Common myeloid progenitor, CD34-positive (primary cell): ENCODE measurements around the gene KCNIP4.

Source experiments
- CTCF ChIA-PET: fragments of 350-600 bp; sonication (Branson Sonifier 250); formaldehyde crosslinking; loops from one replicate; lab custom pipeline; 2021; ENCODE audit warnings: antibody characterized with exemption; lab: Charles Lee
- POLR2A ChIA-PET: fragments of 350-600 bp; sonication (Branson Sonifier 250); formaldehyde crosslinking; loops from one replicate; lab custom pipeline; 2021; ENCODE audit warnings: antibody characterized with exemption; lab: Charles Lee
- DNase-seq, 3 donors: peaks; one replicate each; pipeline versions ENCODE4 v3.0.0 to v3.0.0-alpha.2; 2013
- H3K27ac ChIP-seq, 2 experiments: 1 replicate in 1 of 2; 2 replicates in 1 of 2; pipeline ENCODE4 v1.7.0; 2013; ENCODE audit warnings: inconsistent platforms in 2 of 2, low read length in 2 of 2, mild to moderate bottlenecking in 2 of 2, low read depth in 1 of 2, moderate library complexity in 1 of 2; ENCODE audit not compliant: severe bottlenecking in 2 of 2, insufficient read depth in 1 of 2, poor library complexity in 1 of 2
- H3K27me3 ChIP-seq, 5 experiments: replicated peaks in 2 of 5; 1 replicate in 3 of 5; 2 replicates in 2 of 5; pipeline versions ENCODE4 v1.6.1 to v1.7.0; 2013; ENCODE audit warnings: low read length in 4 of 5, mild to moderate bottlenecking in 2 of 5, moderate library complexity in 2 of 5, inconsistent platforms in 1 of 5; ENCODE audit not compliant: insufficient read depth in 5 of 5, control insufficient read depth in 4 of 5
- H3K36me3 ChIP-seq, 4 experiments: 1 replicate in 2 of 4; 2 replicates in 2 of 4; pipeline versions ENCODE4 v1.6.1 to v1.7.0; 2013; ENCODE audit warnings: low read length in 3 of 4, control low read depth in 1 of 4, mild to moderate bottlenecking in 1 of 4; ENCODE audit not compliant: control insufficient read depth in 4 of 4, insufficient read depth in 4 of 4
- H3K4me1 ChIP-seq, 4 experiments: 1 replicate in 3 of 4; 2 replicates in 1 of 4; pipeline versions ENCODE4 v1.6.1 to v1.7.1; 2013; ENCODE audit warnings: low read length in 3 of 4, mild to moderate bottlenecking in 3 of 4, control low read depth in 1 of 4, inconsistent platforms in 1 of 4, moderate library complexity in 1 of 4; ENCODE audit not compliant: control insufficient read depth in 4 of 4, insufficient read depth in 4 of 4; ENCODE audit errors: control extremely low read depth in 1 of 4
- H3K4me3 ChIP-seq, 7 experiments: 1 replicate in 4 of 7; 2 replicates in 3 of 7; pipeline versions ENCODE4 v1.5.1 to v1.7.0; 2013; ENCODE audit warnings: mild to moderate bottlenecking in 7 of 7, low read length in 6 of 7, moderate library complexity in 6 of 7, inconsistent platforms in 2 of 7, low read depth in 2 of 7, control low read depth in 1 of 7; ENCODE audit not compliant: insufficient read depth in 4 of 7, control insufficient read depth in 1 of 7; ENCODE audit errors: extremely low read depth in 1 of 7
- H3K9me3 ChIP-seq, 5 experiments: 1 replicate in 4 of 5; 2 replicates in 1 of 5; pipeline versions ENCODE4 v1.6.1 to v1.7.1; 2013; ENCODE audit warnings: low read length in 4 of 5, mild to moderate bottlenecking in 2 of 5, inconsistent platforms in 1 of 5, low read depth in 1 of 5, moderate library complexity in 1 of 5; ENCODE audit not compliant: control insufficient read depth in 4 of 5, insufficient read depth in 2 of 5; ENCODE audit errors: control extremely low read depth in 1 of 5
- WGBS: methylation state at CpG from one replicate; pipeline ENCODE4 v1.1.5; 2013; ENCODE audit not compliant: insufficient coverage; 5-methylcytosine and 5-hydroxymethylcytosine counted together

Gene KCNIP4

DNA sequence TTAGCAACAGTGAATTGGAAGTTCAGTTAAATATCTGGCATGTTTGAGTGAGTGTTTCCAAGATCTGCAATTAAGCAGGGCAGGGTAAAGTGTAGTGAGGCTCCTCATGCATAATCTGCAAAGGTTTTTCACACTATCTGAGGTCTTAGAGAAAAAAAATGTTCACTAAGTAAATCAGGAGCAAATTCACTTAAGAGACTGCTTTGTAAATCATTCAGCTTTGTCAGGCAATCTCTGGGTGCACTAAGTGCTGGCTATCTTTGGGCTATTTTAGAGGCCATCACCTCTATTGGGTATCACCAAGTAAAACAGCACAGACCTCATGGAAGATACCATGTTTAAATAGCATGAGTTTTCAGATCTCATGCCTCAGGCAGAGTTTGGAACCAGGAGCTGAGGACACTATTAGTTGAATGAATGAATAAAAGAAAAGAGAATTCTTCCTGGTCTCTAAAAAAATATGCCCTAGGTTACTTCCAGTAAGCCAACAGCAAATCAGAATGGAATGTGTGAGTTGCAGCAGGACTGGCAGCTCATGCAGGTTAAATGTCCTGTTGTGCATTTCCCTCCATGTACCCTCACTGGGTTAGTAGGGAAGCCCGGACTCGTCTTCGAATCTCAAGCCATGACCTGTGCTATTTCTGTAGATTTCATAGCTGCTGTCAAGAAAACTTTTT, 195.3 kb downstream of the KCNIP4 start:
- H3K27me3 ChIP-seq, result peaks cover 0 to 16% (median 4%) of the 10 kb centered on the region in 5 experiments
- no peaks in the 10 kb centered on the region for H3K4me1 ChIP-seq
- 100% methylated on average over 3 of the region's 3 CpGs for WGBS
- H3K4me3 ChIP-seq, result no peak overlapping the region
- H3K9me3 ChIP-seq, result no peaks in the 10 kb centered on the region
- ChIA-PET CTCF (interaction anchor here (0.7 to 1.8 kb wide), 2 partner anchors 10 to 14 kb away, joined by 3 to 5 read pairs; no protein-coding TSS in a partner anchor), POLR2A (no interaction called here)
- H3K27ac ChIP-seq, result no peak overlapping the region
- DNase-seq, result no peak
- no peaks in the 10 kb centered on the region for H3K36me3 ChIP-seq

- CTCF ChIA-PET, result interaction anchor here (1.8 kb wide), 1 partner anchor 10 kb away, joined by 5 read pairs; no protein-coding TSS in a partner anchor
- Histone ChIP-seq H3K36me3 (no peaks in the 10 kb centered on the region), H3K27ac (no peak overlapping the region), H3K27me3 (peaks cover 0 to 16% (median 6%) of the 10 kb centered on the region in 5 experiments), H3K4me3 (no peak overlapping the region), H3K4me1 (no peaks in the 10 kb centered on the region), H3K9me3 (no peaks in the 10 kb centered on the region)
- DNase-seq, result no peak
- POLR2A ChIA-PET, result no interaction called here
Measured at GRCh38 chr4:21752616-21753015, 196.0 kb downstream of the KCNIP4 start.

GRCh38 chr4:21749924-21750323, 198.6 kb downstream of the KCNIP4 start:
- ChIA-PET CTCF (no interaction called here), POLR2A (no interaction called here)
- no peak overlapping the region for H3K4me3 ChIP-seq
- no peak overlapping the region for H3K27ac ChIP-seq
- DNase-seq, result no peak
- 90% methylated on average over 1 of the region's 3 CpGs for WGBS
- peaks cover 0 to 16% (median 6%) of the 10 kb centered on the region in 5 experiments for H3K27me3 ChIP-seq
- no peaks in the 10 kb centered on the region for H3K36me3 ChIP-seq
- no peaks in the 10 kb centered on the region for H3K9me3 ChIP-seq
- H3K4me1 ChIP-seq, result no peaks in the 10 kb centered on the region

- POLR2A ChIA-PET, result no interaction called here
- Histone ChIP-seq H3K36me3 (no peaks in the 10 kb centered on the region), H3K27me3 (peaks cover 0 to 16% (median 6%) of the 10 kb centered on the region in 5 experiments), H3K4me3 (no peak overlapping the region), H3K27ac (no peak overlapping the region), H3K4me1 (no peaks in the 10 kb centered on the region), H3K9me3 (no peaks in the 10 kb centered on the region)
- WGBS, result 85% methylated on average over 3 of the region's 4 CpGs
- DNase-seq, result no peak
- CTCF ChIA-PET, result no interaction called here
Measured at GRCh38 chr4:21749412-21749811, 199.2 kb downstream of the KCNIP4 start.

DNA sequence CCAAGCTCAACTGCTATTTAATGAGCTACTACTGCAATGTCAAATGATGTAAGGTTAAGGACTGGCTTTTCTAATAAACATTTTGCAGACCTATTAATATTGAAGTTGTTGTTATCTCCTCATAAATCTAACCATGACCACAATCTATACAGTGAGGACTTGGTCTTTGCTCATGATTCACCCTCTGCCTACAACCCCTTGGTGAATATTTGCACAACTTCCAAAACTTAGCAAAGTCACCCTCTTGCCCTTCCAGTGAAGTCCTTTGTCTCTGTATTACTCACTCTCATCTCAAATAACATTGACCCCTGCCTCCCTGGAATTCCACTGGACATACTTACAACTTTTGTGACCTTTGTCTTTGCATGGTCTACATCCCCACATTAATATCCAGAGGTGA, 204.5 kb downstream of the KCNIP4 start:
- ChIA-PET CTCF (no interaction called here), POLR2A (no interaction called here)
- no peaks in the 10 kb centered on the region for H3K9me3 ChIP-seq
- H3K4me1 ChIP-seq, result no peaks in the 10 kb centered on the region
- no peak overlapping the region for H3K4me3 ChIP-seq
- peaks cover 0 to 2% (median 0%) of the 10 kb centered on the region in 5 experiments for H3K27me3 ChIP-seq
- no peak overlapping the region for H3K27ac ChIP-seq
- no peak for DNase-seq
- no peaks in the 10 kb centered on the region for H3K36me3 ChIP-seq

DNA sequence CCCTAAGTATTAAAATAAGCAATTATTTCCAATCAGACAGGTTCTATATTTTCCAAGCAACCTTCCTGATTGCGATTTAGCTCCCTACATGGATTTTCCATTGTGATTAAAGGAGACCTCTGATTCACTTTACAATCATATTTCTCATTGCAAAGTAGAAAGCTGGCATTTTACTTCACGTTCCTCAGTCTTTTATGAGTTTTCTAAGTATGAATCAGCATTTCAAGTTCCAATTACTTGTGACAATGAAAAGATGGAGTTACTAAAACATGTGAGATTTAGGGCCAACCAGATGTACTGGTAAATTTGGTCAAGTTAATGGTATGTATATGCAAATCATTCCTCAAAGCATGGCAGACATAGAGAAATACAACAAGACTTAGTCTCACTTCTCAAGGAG, 206.2 kb downstream of the KCNIP4 start:
- ChIA-PET CTCF (no interaction called here), POLR2A (no interaction called here)
- Histone ChIP-seq H3K27ac (no peak overlapping the region), H3K36me3 (no peaks in the 10 kb centered on the region), H3K27me3 (no peaks in the 10 kb centered on the region), H3K4me1 (no peaks in the 10 kb centered on the region), H3K4me3 (no peak overlapping the region), H3K9me3 (no peaks in the 10 kb centered on the region)
- no peak for DNase-seq
- 94% methylated on average over 2 of the region's 2 CpGs for WGBS

GRCh38 chr4:21738821-21739220, 209.8 kb downstream of the KCNIP4 start:
- WGBS, result no CpG with 5 or more reads among the region's 4 CpGs
- H3K36me3 ChIP-seq, result no peaks in the 10 kb centered on the region

More at GRCh38 chr4:21738821-21739220, 209.8 kb downstream of the KCNIP4 start:
- POLR2A ChIA-PET, result no interaction called here
- Histone ChIP-seq H3K27me3 (peaks cover 0 to 3% (median 0%) of the 10 kb centered on the region in 5 experiments), H3K27ac (no peak overlapping the region), H3K9me3 (no peaks in the 10 kb centered on the region), H3K4me3 (no peak overlapping the region), H3K4me1 (no peaks in the 10 kb centered on the region)
- no peak for DNase-seq
- CTCF ChIA-PET, result no interaction called here
